GM21717 (cell line): ENCODE measurements around the gene TANGO2.

Experiments
- ATAC-seq: cut with Tn5 transposase; IDR thresholded peaks from one replicate; pipeline ENCODE4 v1.9.1; 2021; ENCODE audit warnings: mild to moderate bottlenecking, moderate library complexity; ENCODE audit not compliant: unreplicated experiment

The TANGO2 gene

GRCh38 chr22:20096574-20097420, 75.9 kb downstream of the TANGO2 start:
- ATAC-seq: no peak

DNA sequence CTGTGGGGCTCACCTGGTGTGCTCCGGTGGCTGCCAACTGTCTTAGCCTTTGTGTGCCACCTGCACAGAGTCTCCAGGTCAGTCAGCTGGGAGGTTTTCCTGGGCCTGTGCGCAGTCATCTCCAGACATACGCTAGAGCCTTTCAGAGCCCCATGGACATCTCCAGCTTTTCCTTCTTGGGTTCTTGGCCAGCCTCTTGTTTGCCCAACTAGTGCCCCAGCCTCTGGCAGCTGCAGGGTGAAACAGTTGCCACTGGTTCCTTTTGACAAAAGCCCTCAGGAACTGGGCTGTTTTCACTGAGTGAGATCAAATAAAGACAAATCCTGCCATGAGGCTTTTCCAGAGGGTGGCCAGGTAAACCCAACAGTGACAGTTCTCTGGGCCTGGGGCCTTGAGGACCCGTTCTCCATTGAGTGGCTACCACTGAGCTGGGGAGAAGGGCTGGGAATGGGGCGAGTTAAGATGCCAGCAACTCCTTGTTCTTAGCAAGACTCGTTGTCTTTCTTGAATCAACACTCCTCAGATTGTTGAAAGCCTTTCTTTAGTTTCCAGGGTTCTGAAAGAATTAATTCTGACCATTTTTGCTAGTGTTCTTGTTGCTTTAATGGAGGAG, 78.3 kb downstream of the TANGO2 start:
- no peak for ATAC-seq

- ATAC-seq: no peak
These were observed 80.7 kb downstream of the TANGO2 start for GRCh38 chr22:20101638-20102037.

GRCh38 chr22:20102203-20102780, 81.4 kb downstream of the TANGO2 start:
- no peak for ATAC-seq

- ATAC-seq: no peak
These were observed 84.7 kb downstream of the TANGO2 start for GRCh38 chr22:20105456-20106204.

GRCh38 chr22:20106205-20106848, 85.4 kb downstream of the TANGO2 start:
- ATAC-seq: no peak

DNA sequence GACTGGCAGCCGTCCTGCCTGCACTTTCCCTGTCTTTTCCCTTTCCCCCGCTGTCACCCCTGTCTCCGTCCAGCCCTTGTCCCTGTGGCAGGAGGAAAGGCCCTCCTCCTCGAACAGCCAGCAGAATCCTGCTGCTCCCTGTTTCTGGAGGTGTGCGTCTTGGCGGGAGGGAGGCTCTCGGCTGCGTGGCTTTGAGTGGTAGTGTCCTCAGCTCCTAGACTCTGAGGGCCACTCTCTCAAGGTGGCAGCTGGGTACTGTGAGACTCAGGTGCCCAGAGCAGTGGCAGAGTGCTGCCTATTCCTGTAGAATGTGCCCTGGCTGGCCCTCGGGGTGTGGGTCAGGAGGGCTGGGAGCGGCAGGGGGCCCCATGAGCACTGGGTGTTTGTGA, 85.9 kb downstream of the TANGO2 start:
- no peak for ATAC-seq

DNA sequence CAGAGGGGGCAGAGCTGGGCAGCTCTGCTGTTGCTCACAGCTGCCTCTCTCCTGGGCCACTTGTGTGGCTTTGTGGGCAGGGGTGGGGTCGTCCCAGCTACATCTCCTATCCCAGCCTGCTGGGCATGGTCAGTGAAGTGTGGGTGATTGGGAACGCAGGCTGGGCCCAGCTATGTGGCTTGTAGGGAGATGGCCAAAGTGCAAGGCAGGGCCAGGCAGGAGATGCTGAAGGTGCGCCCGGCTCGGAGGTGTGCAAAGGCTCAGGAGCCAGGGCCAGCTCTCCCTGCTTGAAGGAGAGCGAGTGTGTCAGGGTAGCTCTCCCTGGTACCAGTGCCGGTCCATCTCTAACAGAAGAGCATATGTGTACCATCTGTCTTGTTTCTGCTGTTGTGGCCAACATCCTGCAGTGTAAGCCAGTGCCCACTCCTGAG, 86.6 kb downstream of the TANGO2 start:
- ATAC-seq: no peak

GRCh38 chr22:20107951-20108756, 87.2 kb downstream of the TANGO2 start:
- ATAC-seq: no peak

- no peak for ATAC-seq
These were observed 87.9 kb downstream of the TANGO2 start for GRCh38 chr22:20108757-20109230.

DNA sequence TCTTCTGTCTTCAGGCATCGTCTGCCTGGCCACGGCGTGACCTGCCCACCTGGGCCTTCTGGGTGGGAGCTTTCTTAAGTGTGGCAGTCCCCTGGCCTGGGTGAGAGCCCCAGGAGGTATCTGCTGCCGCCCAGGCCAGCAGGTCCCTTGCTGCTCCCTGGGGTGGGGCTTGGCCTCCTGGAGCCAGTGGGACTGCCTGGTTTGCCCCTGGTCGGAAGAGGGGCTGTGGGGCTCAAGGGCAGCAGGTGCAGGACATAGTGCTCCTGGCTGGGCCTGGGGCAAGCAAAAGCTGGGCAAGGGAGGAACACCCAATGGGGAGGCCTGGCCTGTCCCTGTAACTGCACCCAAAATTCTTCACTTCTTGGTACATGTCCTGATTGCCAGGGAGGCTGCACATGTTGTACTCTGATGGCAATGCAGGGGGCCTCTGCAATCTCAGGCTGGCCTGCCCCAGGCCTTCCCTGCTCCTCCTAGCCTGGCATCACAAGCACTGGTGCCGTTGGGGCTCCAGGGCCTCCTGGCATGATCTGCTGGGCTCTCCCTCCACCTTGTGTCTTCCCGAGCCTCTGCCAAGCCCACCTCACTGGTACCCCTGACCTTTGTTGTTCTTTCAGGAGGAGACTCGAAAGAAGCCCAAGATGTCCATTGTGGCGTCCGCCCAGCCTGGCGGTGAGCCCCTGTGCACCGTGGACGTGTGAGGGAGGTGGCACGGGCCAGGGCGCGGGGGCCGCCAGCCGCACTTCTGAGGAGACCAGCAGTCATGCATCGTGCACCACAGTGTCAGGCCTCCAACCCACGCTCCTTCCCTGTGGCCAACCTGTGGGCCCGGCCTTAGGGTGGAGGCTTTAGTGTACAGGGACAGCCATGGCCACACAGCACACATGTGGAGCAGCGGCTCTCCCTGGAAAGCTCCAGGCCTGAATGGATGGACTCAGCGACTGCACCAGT, 88.8 kb downstream of the TANGO2 start:
- no peak for ATAC-seq

DNA sequence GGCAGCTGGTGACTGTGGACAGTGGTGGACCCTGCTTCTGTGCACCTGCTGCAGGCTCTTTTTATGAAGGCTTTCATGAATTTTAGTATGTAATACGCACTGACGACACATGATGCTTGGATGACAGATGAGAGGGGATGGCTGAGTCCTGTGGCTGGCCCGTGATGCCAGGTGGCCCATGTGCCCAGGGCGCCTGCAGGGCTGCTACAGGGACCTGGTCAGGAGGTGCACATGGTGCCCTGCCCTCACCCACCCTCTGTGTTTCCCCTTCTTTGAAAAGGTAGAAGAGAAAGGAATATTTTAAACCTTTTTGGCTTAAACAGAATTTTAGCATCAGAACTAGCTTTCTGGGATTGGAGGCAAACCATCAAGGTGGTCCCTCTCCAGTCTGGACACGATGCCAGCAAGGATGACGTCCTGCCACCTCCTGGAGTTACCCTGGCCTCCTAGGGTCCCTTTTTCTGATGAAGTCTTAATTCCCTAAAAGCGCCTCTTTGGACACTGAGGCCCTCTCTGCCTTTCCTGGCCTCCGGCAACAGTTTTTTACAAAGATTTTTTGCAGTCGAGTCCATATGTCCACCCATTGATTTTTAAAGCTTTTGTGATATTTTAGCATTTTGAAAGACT, 89.6 kb downstream of the TANGO2 start:
- ATAC-seq: no peak

DNA sequence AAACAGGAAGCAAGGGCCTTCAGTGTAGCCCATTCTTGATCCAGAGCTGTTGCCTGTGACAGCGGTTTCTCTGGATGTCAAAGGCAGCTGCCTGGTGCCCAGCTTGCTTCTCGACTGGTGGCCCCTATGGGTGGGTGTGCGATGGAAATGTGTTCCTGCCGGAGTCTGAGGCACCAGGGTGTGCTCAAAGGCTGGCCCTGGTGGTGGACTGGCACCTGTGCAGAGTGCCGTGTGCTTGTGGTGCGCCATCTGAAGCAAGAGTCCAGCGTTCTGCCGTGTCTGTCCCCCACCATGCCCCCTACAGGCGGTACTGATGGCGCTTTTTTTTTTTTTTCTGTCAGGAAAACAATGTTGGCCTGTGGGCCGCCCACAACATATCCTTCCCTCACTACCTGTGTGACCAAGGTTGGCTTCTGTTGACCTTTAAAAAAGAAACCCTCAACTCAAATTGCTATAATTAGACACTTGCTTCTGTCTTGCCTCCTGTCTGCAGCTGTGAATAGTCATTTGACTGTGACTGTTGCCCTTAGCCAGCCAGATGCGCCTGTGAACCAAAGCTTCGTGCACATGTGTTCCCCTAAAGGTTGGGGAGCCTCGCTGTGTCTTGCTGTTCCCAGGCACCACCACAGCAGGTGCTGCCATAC, 90.3 kb downstream of the TANGO2 start:
- ATAC-seq: no peak

- no peak for ATAC-seq
These were observed 91.0 kb downstream of the TANGO2 start for GRCh38 chr22:20111689-20112622.

GRCh38 chr22:20112623-20113511, 92.0 kb downstream of the TANGO2 start:
- ATAC-seq: no peak
